Measurements from ENCODE around the gene MMP19. TPM values are rescaled to one million over a fixed set of nuclear protein-coding genes. Genes with fewer than 3 reads are reported as not detected.

Gene MMP19
- total and polyA plus RNA-seq, 2 donors (not counting 1 experiment from before 2014, with no cell fraction given), result 0.42 TPM; not detected in 1

GRCh38 chr12:55845785-55846496, 3.2 kb upstream of the MMP19 start:
- TF ChIP-seq CTCF (IDR thresholded peaks at IDR 0.05) (no peak), EZH2 (IDR thresholded peaks at IDR 0.05; ENCODE audit: borderline replicate concordance, insufficient read depth, low read depth, low read length, poor library complexity, severe bottlenecking) (no peak)
- DNase-seq (no peak), ATAC-seq (ENCODE audit: low read depth) (no peak)
- H3K27ac ChIP-seq (ENCODE audit: low read length in 2 of 2), result no peak overlapping the region
- peaks cover 30% of the 10 kb centered on the region for H3K27me3 Mint-ChIP-seq
- no peak overlapping the region for H3K27ac Mint-ChIP-seq
- H3K4me3 ChIP-seq (ENCODE audit: control extremely low read depth in 1 of 5, extremely low read depth in 1 of 5, insufficient read depth in 1 of 5, low read depth in 2 of 5, low read length in 4 of 5), result no peak overlapping the region
- no peak overlapping the region for H3K4me3 Mint-ChIP-seq
- no peaks in the 10 kb centered on the region for H3K36me3 ChIP-seq (replicated peaks in 1 of 2; ENCODE audit: control extremely low read depth in 1 of 2, control insufficient read depth in 1 of 2, extremely low read depth in 1 of 2, insufficient read depth in 2 of 2, low read length in 1 of 2)
- ChIA-PET POLR2A (no interaction called here), CTCF (no interaction called here)
- H3K27me3 ChIP-seq (replicated peaks in 1 of 4; ENCODE audit: control extremely low read depth in 1 of 4, control insufficient read depth in 3 of 4, insufficient read depth in 4 of 4, low read length in 3 of 4), result peaks cover 0 to 10% (median 9%) of the 10 kb centered on the region in 4 experiments
- no peaks in the 10 kb centered on the region for H3K4me1 Mint-ChIP-seq
- no peak overlapping the region for H3K9ac ChIP-seq (ENCODE audit: low read length)
- H3K4me1 ChIP-seq (ENCODE audit: control insufficient read depth in 2 of 2, insufficient read depth in 2 of 2, low read length in 2 of 2), result no peaks in the 10 kb centered on the region
- H3K9me3 ChIP-seq (ENCODE audit: control extremely low read depth in 1 of 3, control insufficient read depth in 2 of 3, insufficient read depth in 1 of 3, low read length in 2 of 3), result no peaks in the 10 kb centered on the region
- no peak overlapping the region for H2AFZ ChIP-seq (ENCODE audit: insufficient read depth, low read depth, low read length, poor library complexity, severe bottlenecking)
- H3K4me2 ChIP-seq (replicated peaks; ENCODE audit: low read depth, low read length, poor library complexity, severe bottlenecking), result no peak overlapping the region
- no peaks in the 10 kb centered on the region for H4K20me1 ChIP-seq (ENCODE audit: control insufficient read depth, insufficient read depth, low read length, poor library complexity, severe bottlenecking)
- 56% methylated on average over 1 of the region's 7 CpGs for WGBS (ENCODE audit: insufficient coverage)
- intact Hi-C loops (cut with micrococcal nuclease), result no loop called here
- H3K79me2 ChIP-seq (ENCODE audit: control insufficient read depth, insufficient read depth, low read length), result no peaks in the 10 kb centered on the region
- no peaks in the 10 kb centered on the region for H3K9me3 Mint-ChIP-seq (ENCODE audit: insufficient read depth)

- ATAC-seq (ENCODE audit: low read depth), result no peak
- Histone ChIP-seq H2AFZ (ENCODE audit: insufficient read depth, low read depth, low read length, poor library complexity, severe bottlenecking) (no peak overlapping the region), H3K4me2 (replicated peaks; ENCODE audit: low read depth, low read length, poor library complexity, severe bottlenecking) (no peak overlapping the region), H3K4me3 (ENCODE audit: control extremely low read depth in 1 of 5, extremely low read depth in 1 of 5, insufficient read depth in 1 of 5, low read depth in 2 of 5, low read length in 4 of 5) (no peak overlapping the region), H4K20me1 (ENCODE audit: control insufficient read depth, insufficient read depth, low read length, poor library complexity, severe bottlenecking) (no peaks in the 10 kb centered on the region), H3K36me3 (replicated peaks in 1 of 2; ENCODE audit: control extremely low read depth in 1 of 2, control insufficient read depth in 1 of 2, extremely low read depth in 1 of 2, insufficient read depth in 2 of 2, low read length in 1 of 2) (no peaks in the 10 kb centered on the region), H3K27me3 (replicated peaks in 1 of 4; ENCODE audit: control extremely low read depth in 1 of 4, control insufficient read depth in 3 of 4, insufficient read depth in 4 of 4, low read length in 3 of 4) (peaks cover 0 to 9% (median 7%) of the 10 kb centered on the region in 4 experiments), H3K27ac (ENCODE audit: low read length in 2 of 2) (no peak overlapping the region), H3K4me1 (ENCODE audit: control insufficient read depth in 2 of 2, insufficient read depth in 2 of 2, low read length in 2 of 2) (no peaks in the 10 kb centered on the region), H3K79me2 (ENCODE audit: control insufficient read depth, insufficient read depth, low read length) (no peaks in the 10 kb centered on the region), H3K9me3 (ENCODE audit: control extremely low read depth in 1 of 3, control insufficient read depth in 2 of 3, insufficient read depth in 1 of 3, low read length in 2 of 3) (no peaks in the 10 kb centered on the region), H3K9ac (ENCODE audit: low read length) (no peak overlapping the region)
- Mint-ChIP-seq H3K4me3 (no peak overlapping the region), H3K27me3 (peaks cover 25% of the 10 kb centered on the region), H3K4me1 (no peaks in the 10 kb centered on the region), H3K27ac (no peak overlapping the region), H3K9me3 (ENCODE audit: insufficient read depth) (no peaks in the 10 kb centered on the region)
- DNase-seq, result no peak
- WGBS (ENCODE audit: insufficient coverage), result 96% methylated on average over 2 of the region's 5 CpGs
- CTCF ChIA-PET, result no interaction called here
- intact Hi-C loops (cut with micrococcal nuclease), result no loop called here
- POLR2A ChIA-PET, result interaction anchor here (0.5 kb wide), 1 partner anchor 20 kb away, joined by 3 read pairs; no protein-coding TSS in a partner anchor
- TF ChIP-seq CTCF (IDR thresholded peaks at IDR 0.05), result no peak
- TF ChIP-seq EZH2 (IDR thresholded peaks at IDR 0.05; ENCODE audit: borderline replicate concordance, insufficient read depth, low read depth, low read length, poor library complexity, severe bottlenecking), result no peak
Measured at GRCh38 chr12:55845361-55845760, 2.6 kb upstream of the MMP19 start.
